ENCODE results near the gene JAM3.

Gene JAM3

GRCh38 chr11:134068829-134069425 is at the start of gene JAM3:
JAM3 (plus strand) TSS chr11:134069072; CDS start chr11:134069084, 12 bp downstream.
- DNase-seq, result peak; percentile 74

- peak; percentile 82 for DNase-seq
These were observed 49.4 kb upstream of the JAM3 start for GRCh38 chr11:134019500-134019899.

- DNase-seq, result no peak
These were observed 48.3 kb upstream of the JAM3 start for GRCh38 chr11:134020598-134020997.

- no peak for DNase-seq
These were observed 47.5 kb upstream of the JAM3 start for GRCh38 chr11:134021326-134021725.

- DNase-seq, result no peak
These were observed 46.1 kb upstream of the JAM3 start for GRCh38 chr11:134022748-134023147.

- DNase-seq, result no peak
These were observed 44.3 kb upstream of the JAM3 start for GRCh38 chr11:134024420-134025081.

GRCh38 chr11:134025082-134025429 is 43.8 kb upstream of the JAM3 start:
- no peak for DNase-seq

- no peak for DNase-seq
These were observed 42.1 kb upstream of the JAM3 start for GRCh38 chr11:134026655-134027343.

- no peak for DNase-seq
These were observed 41.2 kb upstream of the JAM3 start for GRCh38 chr11:134027671-134028070.

GRCh38 chr11:134028368-134028920 is 40.4 kb upstream of the JAM3 start:
- no peak for DNase-seq

GRCh38 chr11:134030853-134031252 is 38.0 kb upstream of the JAM3 start:
- DNase-seq, result no peak

GRCh38 chr11:134032043-134032442 is 36.8 kb upstream of the JAM3 start:
- no peak for DNase-seq

GRCh38 chr11:134032501-134033091 is 36.3 kb upstream of the JAM3 start:
- DNase-seq, result no peak

GRCh38 chr11:134033276-134033675 is 35.6 kb upstream of the JAM3 start:
- no peak for DNase-seq

GRCh38 chr11:134033696-134034491 is 35.0 kb upstream of the JAM3 start:
- DNase-seq, result peak; percentile 71

GRCh38 chr11:134034496-134035381 is 34.1 kb upstream of the JAM3 start:
- DNase-seq, result no peak

- DNase-seq, result no peak
These were observed 32.3 kb upstream of the JAM3 start for GRCh38 chr11:134036492-134037045.

GRCh38 chr11:134037046-134037908 is 31.6 kb upstream of the JAM3 start:
- DNase-seq, result no peak

GRCh38 chr11:134038897-134039470 is 29.9 kb upstream of the JAM3 start:
- no peak for DNase-seq
